Measurements from ENCODE around the gene COL9A1.

Gene COL9A1

GRCh38 chr6:70234561-70235236 is 68.2 kb downstream of the COL9A1 start:
- DNase-seq, result no peak

- DNase-seq, result no peak
Observed at GRCh38 chr6:70231311-70231710, 71.6 kb downstream of the COL9A1 start.

GRCh38 chr6:70225055-70225454 is 77.8 kb downstream of the COL9A1 start:
- DNase-seq, result peak in 25 of 56 donors; percentile 2 to 44 (median 17)

GRCh38 chr6:70222439-70222749 is 80.5 kb downstream of the COL9A1 start:
- DNase-seq, result no peak

GRCh38 chr6:70221715-70222438 is 81.0 kb downstream of the COL9A1 start:
- no peak for DNase-seq

GRCh38 chr6:70221025-70221714 is 81.7 kb downstream of the COL9A1 start:
- DNase-seq, result peak in 5 of 56 donors; percentile 2 to 36 (median 7)

GRCh38 chr6:70219943-70220613 is 82.8 kb downstream of the COL9A1 start:
- DNase-seq, result no peak

- no peak for DNase-seq
Observed at GRCh38 chr6:70216767-70217166, 86.1 kb downstream of the COL9A1 start.

GRCh38 chr6:70215460-70216108 is 87.3 kb downstream of the COL9A1 start:
- DNase-seq, result no peak

- no peak for DNase-seq
Observed at GRCh38 chr6:70210462-70210861, 92.4 kb downstream of the COL9A1 start.

GRCh38 chr6:70208235-70208790 is 94.6 kb downstream of the COL9A1 start:
- no peak for DNase-seq

- no peak for DNase-seq
Observed at GRCh38 chr6:70198785-70199184, 104.1 kb downstream of the COL9A1 start.

GRCh38 chr6:70196531-70196930 is 106.4 kb downstream of the COL9A1 start:
- no peak for DNase-seq

GRCh38 chr6:70194421-70194820 is 108.5 kb downstream of the COL9A1 start:
- DNase-seq, result no peak

GRCh38 chr6:70188202-70188601 is 114.7 kb downstream of the COL9A1 start:
- DNase-seq, result no peak

GRCh38 chr6:70186461-70186860 is 116.4 kb downstream of the COL9A1 start:
- DNase-seq, result no peak

GRCh38 chr6:70184723-70185122 is 118.2 kb downstream of the COL9A1 start:
- DNase-seq, result no peak

GRCh38 chr6:70183538-70183937 is 119.3 kb downstream of the COL9A1 start:
- no peak for DNase-seq

- no peak for DNase-seq
Observed at GRCh38 chr6:70180901-70181599, 121.8 kb downstream of the COL9A1 start.

- DNase-seq, result no peak
Observed at GRCh38 chr6:70180183-70180900, 122.5 kb downstream of the COL9A1 start.

Measured in nucleus accumbens (tissue), 56 donors.